Kidney (tissue), 14 donors: ENCODE results near the gene NSG2. TPM values are rescaled to one million over a fixed set of nuclear protein-coding genes. Genes with fewer than 3 reads are reported as not detected.

ENCODE experiments used
- DNase-seq, 5 donors: peaks; one replicate each; pipeline ENCODE4 v3.0.0-alpha.2; 2013 to 2020
- FAIRE-seq: peaks from 2 replicates; lab custom pipeline; 2012; peaks lifted over from hg19 to GRCh38; lab: Jason Lieb, UNC
- H3K27ac ChIP-seq, 2 donors: one replicate each; pipeline ENCODE4 v1.7.0; 2013; ENCODE audit warnings: low read depth in 2 of 2, low read length in 2 of 2, inconsistent platforms in 1 of 2
- H3K27me3 ChIP-seq: one replicate; pipeline ENCODE4 v1.7.1; 2013; ENCODE audit warnings: low read length, inconsistent platforms; ENCODE audit not compliant: control insufficient read depth, insufficient read depth
- H3K36me3 ChIP-seq, 3 donors: one replicate each; pipeline versions ENCODE4 v1.7.0 to v1.7.1; 2013; ENCODE audit warnings: low read length in 3 of 3, control low read depth in 1 of 3, inconsistent platforms in 1 of 3; ENCODE audit not compliant: insufficient read depth in 3 of 3, control insufficient read depth in 2 of 3
- H3K4me1 ChIP-seq, 3 donors: one replicate each; pipeline versions ENCODE4 v1.7.0 to v1.7.1; 2013; ENCODE audit warnings: low read length in 3 of 3, inconsistent platforms in 1 of 3, low read depth in 1 of 3; ENCODE audit not compliant: control insufficient read depth in 2 of 3, insufficient read depth in 2 of 3
- H3K4me3 ChIP-seq, 3 donors: one replicate each; pipeline versions ENCODE4 v1.7.0 to v1.8.1; 2013; ENCODE audit warnings: low read length in 3 of 3, control low read depth in 1 of 3, inconsistent platforms in 1 of 3
- H3K9ac ChIP-seq, 3 donors: one replicate each; pipeline versions ENCODE4 v1.7.0 to v1.7.1; 2013; ENCODE audit warnings: low read length in 3 of 3, control low read depth in 1 of 3, inconsistent platforms in 1 of 3
- H3K9me3 ChIP-seq, 3 donors: one replicate each; pipeline versions ENCODE4 v1.7.0 to v1.7.1; 2013; ENCODE audit warnings: low read length in 3 of 3, control low read depth in 1 of 3, inconsistent platforms in 1 of 3; ENCODE audit not compliant: control insufficient read depth in 2 of 3, insufficient read depth in 1 of 3
- intact Hi-C: fragments of 100-400 bp; cut with DNase I; formaldehyde crosslinking; loops from one replicate; pipeline ENCODE4 v1.11.1; 2022
- polyA plus RNA-seq: library from polyadenylated mRNA; stranded (reverse); fragments of 350-450 nt; fragmentation: Illumina TruSeq; extraction: RNeasy Lipid Tissue Mini Kit (QIAGEN cat#74804); gene quantifications from one replicate; pipeline ENCODE4 v1.2.3, GENCODE V29; 2014; ENCODE audit warnings: low read depth, low replicate concordance; ENCODE audit not compliant: insufficient read depth
- total RNA-seq: library from RNA; stranded (reverse); fragmentation: NEBNext Ultra II Directional; extraction: Animal tissue kit (Norgen Biotek cat#: 25700); gene quantifications from one replicate; pipeline ENCODE4 v1.2.1, GENCODE V29; 2021
- TF ChIP-seq, protein P1 (sequence below): IDR thresholded peaks from 3 replicates; pipeline ENCODE4 v1.5.1; 2012; ENCODE audit warnings: mild to moderate bottlenecking, moderate library complexity, borderline replicate concordance; ENCODE audit not compliant: insufficient read depth; ENCODE audit errors: extremely low read depth
- donor health status: control.
- donor health status: control.
- donor health status: control.
- donor health status: control.
- donor health status: control.
- donor health status: DM: yes; HTN: yes; CAD: no.
- donor health status: Normal renal cell carcinoma (clear cell type).

NSG2 gene
- total and polyA plus RNA-seq, 2 donors from 2014 or later: 0.41 TPM; not detected in 1

DNA sequence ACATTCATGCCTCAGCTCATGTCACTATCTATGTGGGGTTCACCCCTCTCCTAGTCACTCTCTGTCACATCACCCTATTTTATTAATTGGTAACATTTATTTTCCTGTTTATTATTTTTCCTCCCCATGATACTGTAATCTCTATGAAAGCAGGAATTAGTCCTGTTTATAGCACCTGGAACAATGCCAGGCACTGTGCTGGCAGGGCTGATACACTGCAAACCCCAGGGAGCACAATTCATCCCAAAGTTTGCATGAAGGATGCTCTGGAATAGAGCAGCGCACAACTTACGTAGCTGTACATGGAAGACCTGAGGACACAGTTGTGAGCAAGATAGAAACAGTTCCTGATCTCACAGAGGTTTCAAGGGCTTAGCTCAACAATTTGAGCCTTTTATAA is 103.2 kb downstream of the NSG2 start:
- no peaks in the 10 kb centered on the region for H3K9me3 ChIP-seq
- FAIRE-seq: no peak
- intact Hi-C loops: no loop called here
- no peak overlapping the region for H3K4me3 ChIP-seq
- H3K27ac ChIP-seq: no peak overlapping the region
- DNase-seq: no peak
- no peak overlapping the region for H3K9ac ChIP-seq
- no peaks in the 10 kb centered on the region for H3K4me1 ChIP-seq
- no peaks in the 10 kb centered on the region for H3K27me3 ChIP-seq
- H3K36me3 ChIP-seq: no peaks in the 10 kb centered on the region
- TF ChIP-seq, protein P1, sequence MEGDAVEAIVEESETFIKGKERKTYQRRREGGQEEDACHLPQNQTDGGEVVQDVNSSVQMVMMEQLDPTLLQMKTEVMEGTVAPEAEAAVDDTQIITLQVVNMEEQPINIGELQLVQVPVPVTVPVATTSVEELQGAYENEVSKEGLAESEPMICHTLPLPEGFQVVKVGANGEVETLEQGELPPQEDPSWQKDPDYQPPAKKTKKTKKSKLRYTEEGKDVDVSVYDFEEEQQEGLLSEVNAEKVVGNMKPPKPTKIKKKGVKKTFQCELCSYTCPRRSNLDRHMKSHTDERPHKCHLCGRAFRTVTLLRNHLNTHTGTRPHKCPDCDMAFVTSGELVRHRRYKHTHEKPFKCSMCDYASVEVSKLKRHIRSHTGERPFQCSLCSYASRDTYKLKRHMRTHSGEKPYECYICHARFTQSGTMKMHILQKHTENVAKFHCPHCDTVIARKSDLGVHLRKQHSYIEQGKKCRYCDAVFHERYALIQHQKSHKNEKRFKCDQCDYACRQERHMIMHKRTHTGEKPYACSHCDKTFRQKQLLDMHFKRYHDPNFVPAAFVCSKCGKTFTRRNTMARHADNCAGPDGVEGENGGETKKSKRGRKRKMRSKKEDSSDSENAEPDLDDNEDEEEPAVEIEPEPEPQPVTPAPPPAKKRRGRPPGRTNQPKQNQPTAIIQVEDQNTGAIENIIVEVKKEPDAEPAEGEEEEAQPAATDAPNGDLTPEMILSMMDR: no peak

DNA sequence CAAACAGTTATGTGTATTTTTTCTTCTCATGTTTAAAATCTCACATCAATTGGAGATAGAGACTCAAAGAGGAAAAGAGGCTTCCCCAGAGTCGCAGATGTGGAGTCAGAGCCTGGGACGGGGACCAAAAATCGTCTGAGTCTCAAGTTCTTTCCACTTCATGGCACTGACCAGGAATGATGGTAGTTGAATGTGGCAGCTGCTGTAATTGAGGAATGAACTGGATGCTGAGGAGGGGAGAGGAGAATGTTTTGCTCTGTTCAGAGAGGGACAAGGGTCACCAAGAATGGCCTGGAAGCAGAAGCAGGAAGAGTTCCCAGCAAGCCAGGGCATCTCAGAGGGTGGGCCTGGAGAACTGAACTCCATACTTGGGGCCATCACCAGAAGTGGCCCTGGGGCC is 103.9 kb downstream of the NSG2 start:
- H3K27ac ChIP-seq: no peak overlapping the region
- intact Hi-C loops: no loop called here
- TF ChIP-seq, protein P1: no peak
- H3K4me3 ChIP-seq: no peak overlapping the region
- no peaks in the 10 kb centered on the region for H3K4me1 ChIP-seq
- H3K9ac ChIP-seq: no peak overlapping the region
- H3K27me3 ChIP-seq: no peaks in the 10 kb centered on the region
- H3K9me3 ChIP-seq: peaks cover 0 to under 1% (median 0%) of the 10 kb centered on the region in 3 donors
- no peak for DNase-seq
- H3K36me3 ChIP-seq: no peaks in the 10 kb centered on the region
- FAIRE-seq: no peak

DNA sequence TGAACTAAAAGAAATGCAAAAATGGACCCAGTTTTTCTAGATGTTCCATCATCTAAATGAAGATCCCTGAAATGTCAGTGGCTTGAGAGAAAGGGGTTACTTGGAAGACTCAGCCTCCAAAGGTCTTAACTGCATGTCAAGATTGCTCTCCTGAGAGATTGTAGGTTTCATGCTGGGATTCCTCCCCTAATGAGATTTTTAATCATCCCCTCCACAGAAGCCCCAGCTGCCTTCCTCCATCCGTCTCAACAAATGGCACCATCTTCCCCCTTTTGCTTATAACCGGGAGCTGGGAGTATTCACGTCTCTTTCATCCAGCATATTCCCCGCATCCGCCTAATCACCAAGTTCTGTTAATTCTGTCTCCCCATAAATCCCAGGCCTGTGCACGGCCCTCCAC is 104.5 kb downstream of the NSG2 start:
- H3K9ac ChIP-seq: no peak overlapping the region
- H3K36me3 ChIP-seq: no peaks in the 10 kb centered on the region
- no peak overlapping the region for H3K27ac ChIP-seq
- H3K27me3 ChIP-seq: no peaks in the 10 kb centered on the region
- TF ChIP-seq, protein P1: no peak
- no peaks in the 10 kb centered on the region for H3K4me1 ChIP-seq
- H3K4me3 ChIP-seq: no peak overlapping the region
- H3K9me3 ChIP-seq: peaks cover 0 to 2% (median 2%) of the 10 kb centered on the region in 3 donors
- FAIRE-seq (no peak), DNase-seq (no peak)
- intact Hi-C loops: no loop called here

DNA sequence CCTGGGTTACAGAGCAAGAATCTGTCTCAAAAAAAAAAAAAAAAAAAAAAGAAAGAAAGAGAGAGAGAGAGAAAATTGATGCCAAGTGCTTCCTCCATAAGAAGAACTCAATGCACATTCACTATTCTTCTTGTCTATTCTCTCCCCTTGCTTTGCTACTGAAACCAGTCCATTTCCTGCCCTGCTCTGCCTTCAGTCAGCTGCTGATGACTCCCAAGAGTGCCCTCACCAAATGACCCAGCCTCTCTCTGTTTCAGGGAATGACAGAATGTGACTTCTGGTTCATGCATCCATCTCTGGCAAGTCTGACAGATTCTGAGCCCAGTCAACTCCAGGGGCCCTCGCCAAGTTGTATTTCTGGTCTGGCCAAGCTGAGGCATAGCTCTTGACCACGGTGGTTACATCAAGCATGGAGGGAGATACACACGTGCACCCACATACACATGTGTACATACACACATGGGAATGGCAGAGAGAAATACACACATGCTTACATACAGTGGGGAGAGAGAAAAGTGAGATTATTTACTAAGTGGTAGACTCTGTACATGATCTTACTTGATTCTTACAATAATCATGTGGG is 106.2 kb downstream of the NSG2 start:
- TF ChIP-seq, protein P1: no peak
- intact Hi-C loops: no loop called here
- Histone ChIP-seq H3K9me3 (peaks cover 0 to 8% (median 2%) of the 10 kb centered on the region in 3 donors), H3K4me1 (no peaks in the 10 kb centered on the region), H3K27me3 (no peaks in the 10 kb centered on the region), H3K27ac (no peak overlapping the region), H3K36me3 (no peaks in the 10 kb centered on the region), H3K4me3 (no peak overlapping the region), H3K9ac (no peak overlapping the region)
- no peak for FAIRE-seq
- no peak for DNase-seq
